Upper lobe of left lung (tissue), 6 donors: Measurements from ENCODE around the gene FOXA1. TPM values are rescaled to one million over a fixed set of nuclear protein-coding genes. Genes with fewer than 3 reads are reported as not detected.

ENCODE experiments used
- ATAC-seq, 2 donors: fragments of 200-7000 bp; cut with Tn5 transposase; one replicate each; pipeline ENCODE4 v1.9.1; 2022; ENCODE audit warnings: mild to moderate bottlenecking in 2 of 2, moderate library complexity in 2 of 2; ENCODE audit not compliant: low FRiP score in 2 of 2
- DNase-seq, 2 donors: peaks; one replicate each; pipeline ENCODE4 v3.0.0-alpha.2; 2019 to 2020
- H3K27ac ChIP-seq, 4 donors: fragments of 200-600 bp; sonication (generic); one replicate each; pipeline ENCODE4 v1.5.1; 2016 to 2019
- H3K27me3 ChIP-seq, 4 donors: fragments of 200-600 bp; sonication (generic); one replicate each; pipeline ENCODE4 v1.5.1; 2017 to 2019
- H3K36me3 ChIP-seq, 4 donors: fragments of 200-600 bp; sonication (generic); one replicate each; pipeline ENCODE4 v1.5.1; 2016 to 2019
- H3K4me1 ChIP-seq, 4 donors: fragments of 200-600 bp; sonication (generic); one replicate each; pipeline ENCODE4 v1.5.1; 2018 to 2019
- H3K4me3 ChIP-seq, 4 donors: fragments of 200-600 bp; sonication (generic); one replicate each; pipeline ENCODE4 v1.5.1; 2017 to 2019; ENCODE audit warnings: mild to moderate bottlenecking in 2 of 4, moderate library complexity in 1 of 4
- H3K9me3 ChIP-seq, 4 donors: fragments of 200-600 bp; sonication (generic); one replicate each; pipeline ENCODE4 v1.5.1; 2018 to 2019
- CTCF ChIP-seq, 6 experiments: fragments of 450-650 bp in 4 of 6; fragments of 200-600 bp in 2 of 6; sonication (generic) in 2 of 6; IDR thresholded peaks; one replicate each; pipeline ENCODE4 v1.5.1; 2016 to 2019; ENCODE audit warnings: antibody characterized with exemption in 6 of 6
- EP300 ChIP-seq, 4 donors: sonication (generic); formaldehyde crosslinking; IDR thresholded peaks; one replicate each; pipeline ENCODE4 v1.5.1; 2017; ENCODE audit warnings: antibody characterized with exemption in 4 of 4, control low read depth in 2 of 4
- POLR2A ChIP-seq, 4 donors: fragments of 450-650 bp; IDR thresholded peaks; one replicate each; pipeline ENCODE4 v1.5.1; 2016 to 2017; ENCODE audit warnings: antibody characterized with exemption in 4 of 4, mild to moderate bottlenecking in 2 of 4
- POLR2AphosphoS5 ChIP-seq, 2 donors: sonication (generic); formaldehyde crosslinking; IDR thresholded peaks; one replicate each; pipeline ENCODE4 v1.5.1; 2017; ENCODE audit warnings: antibody characterized with exemption in 2 of 2
- WGBS, 2 donors: methylation state at CpG; one replicate each; pipeline ENCODE4 v1.1.5; 2017 to 2018; 5-methylcytosine and 5-hydroxymethylcytosine counted together
- total RNA-seq, 6 donors: library from RNA; depleted of rRNA in 4 of 6; stranded (reverse); fragments of >200 nt in 4 of 6; gene quantifications; one replicate each; pipeline versions ENCODE4 v1.1.0 to v1.2.1, GENCODE V29; 2016 to 2021
- donor health status: DM: no; HTN: no; CAD: no; lungs with moderate emphysema.
- donor health status: DM: no; HTN: yes; CAD: no; lungs with severe emphysema.

FOXA1 gene
- total RNA-seq, 6 donors from 2014 or later, result 25.1 to 69.2 (median 34.6) TPM

GRCh38 chr14:37539992-37540391 is 55.1 kb downstream of the FOXA1 start:
- H3K27me3 ChIP-seq, result no peaks in the 10 kb centered on the region
- DNase-seq (no peak), ATAC-seq (no peak)
- no peak overlapping the region for H3K4me3 ChIP-seq
- no peak overlapping the region for H3K27ac ChIP-seq
- no peaks in the 10 kb centered on the region for H3K4me1 ChIP-seq
- WGBS, 2 donors, result 91 to 100% methylated on average over 1 of the region's 1 CpG
- no peaks in the 10 kb centered on the region for H3K36me3 ChIP-seq
- TF ChIP-seq POLR2A (IDR thresholded peaks at IDR 0.05) (no peak), EP300 (IDR thresholded peaks at IDR 0.05) (no peak), POLR2AphosphoS5 (IDR thresholded peaks at IDR 0.05) (no peak), CTCF (IDR thresholded peaks at IDR 0.05) (no peak)
- no peaks in the 10 kb centered on the region for H3K9me3 ChIP-seq

Other genes with a start within 250 kb of the FOXA1 start
- 10 to 100 TPM in 3 of 6 donors, 1 to 10 TPM in 3; 5.2 to 63.9 (median 10.8) TPM for gene TTC6, start 380 bp upstream of the FOXA1 start, total RNA-seq